CD4-positive, alpha-beta T cell (primary cell): Measurements from ENCODE around the gene COPRS. TPM values are rescaled to one million over a fixed set of nuclear protein-coding genes. Genes with fewer than 3 reads are reported as not detected.

Experiments used
- ATAC-seq: fragments of 200-7000 bp; cut with Tn5 transposase; one replicate; pipeline ENCODE4 v1.10.0; 2022; ENCODE audit warnings: mild to moderate bottlenecking; ENCODE audit not compliant: poor library complexity
- CTCF ChIA-PET: fragments of 350-600 bp; sonication (Branson Sonifier 250); formaldehyde crosslinking; loops from one replicate; lab custom pipeline; 2021; ENCODE audit warnings: antibody characterized with exemption, inconsistent platforms; lab: Charles Lee
- POLR2A ChIA-PET: fragments of 350-600 bp; sonication (Branson Sonifier 250); formaldehyde crosslinking; loops from one replicate; lab custom pipeline; 2021; ENCODE audit warnings: antibody characterized with exemption, inconsistent platforms; lab: Charles Lee
- DNase-seq, 14 experiments: peaks; one replicate each; pipeline ENCODE4 v3.0.0-alpha.2; 2013 to 2020; ENCODE audit warnings: mixed read lengths in 2 of 14
- H3K27ac ChIP-seq, 2 donors: one replicate each; pipeline versions ENCODE4 v1.5.1 to v1.7.0; 2013; ENCODE audit warnings: low read length in 2 of 2, low read depth in 1 of 2, mild to moderate bottlenecking in 1 of 2
- H3K27me3 ChIP-seq, 2 experiments: 1 replicate in 1 of 2; 2 replicates in 1 of 2; pipeline versions ENCODE4 v1.6.1 to v1.7.0; 2013; ENCODE audit warnings: low read length in 2 of 2, control low read depth in 1 of 2, mild to moderate bottlenecking in 1 of 2, moderate library complexity in 1 of 2; ENCODE audit not compliant: insufficient read depth in 2 of 2, control insufficient read depth in 1 of 2
- H3K36me3 ChIP-seq: one replicate; pipeline ENCODE4 v1.6.1; 2013; ENCODE audit warnings: low read length, control low read depth; ENCODE audit not compliant: insufficient read depth
- H3K4me1 ChIP-seq: one replicate; pipeline ENCODE4 v1.6.1; 2013; ENCODE audit warnings: low read length, control low read depth; ENCODE audit not compliant: insufficient read depth
- H3K4me3 ChIP-seq: one replicate; pipeline ENCODE4 v1.5.1; 2013; ENCODE audit warnings: mild to moderate bottlenecking, low read length, moderate library complexity
- H3K9me3 ChIP-seq, 2 experiments: 1 replicate in 1 of 2; 2 replicates in 1 of 2; pipeline versions ENCODE4 v1.6.1 to v1.7.0; 2013; ENCODE audit warnings: low read length in 2 of 2, mild to moderate bottlenecking in 2 of 2, control low read depth in 1 of 2, moderate library complexity in 1 of 2; ENCODE audit not compliant: control insufficient read depth in 1 of 2, insufficient read depth in 1 of 2
- H3K27ac Mint-ChIP-seq: one replicate; pipeline ENCODE4 v1.8.0; 2020; ENCODE audit warnings: mixed read lengths
- H3K27me3 Mint-ChIP-seq: one replicate; pipeline ENCODE4 v1.8.0; 2021; ENCODE audit warnings: mixed read lengths
- H3K36me3 Mint-ChIP-seq: one replicate; pipeline ENCODE4 v1.8.0; 2021; ENCODE audit warnings: low read depth, mixed read lengths
- H3K4me1 Mint-ChIP-seq: one replicate; pipeline ENCODE4 v1.8.0; 2021; ENCODE audit warnings: low read depth, mixed read lengths
- H3K4me3 Mint-ChIP-seq: one replicate; pipeline ENCODE4 v1.8.0; 2020; ENCODE audit warnings: mild to moderate bottlenecking, mixed read lengths
- H3K9me3 Mint-ChIP-seq: one replicate; pipeline ENCODE4 v1.8.0; 2020; ENCODE audit warnings: mixed read lengths
- intact Hi-C, 2 experiments: fragments of 100-400 bp; cut with DNase I in 1 of 2; cut with micrococcal nuclease in 1 of 2; formaldehyde crosslinking; loops; one replicate each; pipeline versions ENCODE4 v1.15.1 to v1.9.0; 2023 to 2025; cut with DNase I, micrococcal nuclease
- total RNA-seq, 174 experiments: library from RNA in 2 of 174; stranded (reverse) in 2 of 174; gene quantifications; one replicate each; pipeline ENCODE4 v1.2.3 and lab custom pipeline; 2021 to 2026
- TF ChIP-seq, protein P1 (sequence below): fragments of 200-600 bp; IDR thresholded peaks from one replicate; pipeline ENCODE4 v1.8.0; 2022; ENCODE audit warnings: antibody characterized with exemption, mild to moderate bottlenecking

Gene COPRS
- total RNA-seq, 2 experiments from 2014 or later = 2.2 to 2.3 TPM

DNA sequence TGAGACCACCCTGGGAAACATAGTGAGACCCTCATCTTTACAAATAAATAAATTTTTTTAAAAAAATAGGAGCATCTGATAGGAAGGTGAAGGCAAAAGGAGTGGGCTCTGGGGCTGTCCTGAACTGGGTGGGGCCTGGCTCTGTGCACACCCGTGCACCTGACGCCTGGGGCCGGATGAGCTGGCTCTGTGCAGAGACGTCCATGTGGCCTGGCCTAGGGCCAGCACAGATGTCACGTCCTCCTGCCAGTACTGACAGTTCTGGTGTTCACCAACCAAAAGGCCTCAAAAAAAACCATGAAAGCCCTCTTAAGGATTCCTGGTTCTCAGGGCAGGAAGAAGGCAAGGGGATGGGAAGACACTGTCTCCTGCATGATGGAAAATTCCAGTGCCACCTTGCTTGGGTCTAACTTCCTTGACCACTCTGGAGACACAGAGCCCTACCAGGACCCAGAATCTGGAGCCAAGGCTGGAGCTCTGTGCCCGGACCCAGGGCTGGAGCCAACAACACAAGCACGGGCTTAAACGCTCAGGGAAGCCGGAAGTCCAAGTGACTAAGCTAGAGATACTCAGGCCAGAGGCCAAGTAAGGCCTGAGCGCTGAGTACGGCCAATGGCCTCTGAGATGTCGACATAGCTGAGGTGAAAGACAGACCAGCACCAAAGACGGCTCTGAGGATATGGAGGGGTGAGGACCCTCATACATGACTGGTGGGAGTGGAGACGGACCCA lies 32.9 kb downstream of the COPRS start:
- ChIA-PET POLR2A (no interaction called here), CTCF (no interaction called here)
- TF ChIP-seq, protein P1, sequence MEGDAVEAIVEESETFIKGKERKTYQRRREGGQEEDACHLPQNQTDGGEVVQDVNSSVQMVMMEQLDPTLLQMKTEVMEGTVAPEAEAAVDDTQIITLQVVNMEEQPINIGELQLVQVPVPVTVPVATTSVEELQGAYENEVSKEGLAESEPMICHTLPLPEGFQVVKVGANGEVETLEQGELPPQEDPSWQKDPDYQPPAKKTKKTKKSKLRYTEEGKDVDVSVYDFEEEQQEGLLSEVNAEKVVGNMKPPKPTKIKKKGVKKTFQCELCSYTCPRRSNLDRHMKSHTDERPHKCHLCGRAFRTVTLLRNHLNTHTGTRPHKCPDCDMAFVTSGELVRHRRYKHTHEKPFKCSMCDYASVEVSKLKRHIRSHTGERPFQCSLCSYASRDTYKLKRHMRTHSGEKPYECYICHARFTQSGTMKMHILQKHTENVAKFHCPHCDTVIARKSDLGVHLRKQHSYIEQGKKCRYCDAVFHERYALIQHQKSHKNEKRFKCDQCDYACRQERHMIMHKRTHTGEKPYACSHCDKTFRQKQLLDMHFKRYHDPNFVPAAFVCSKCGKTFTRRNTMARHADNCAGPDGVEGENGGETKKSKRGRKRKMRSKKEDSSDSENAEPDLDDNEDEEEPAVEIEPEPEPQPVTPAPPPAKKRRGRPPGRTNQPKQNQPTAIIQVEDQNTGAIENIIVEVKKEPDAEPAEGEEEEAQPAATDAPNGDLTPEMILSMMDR = no peak
- no peaks in the 10 kb centered on the region for H3K27me3 ChIP-seq
- H3K4me1 ChIP-seq = no peaks in the 10 kb centered on the region
- H3K4me3 ChIP-seq = no peak overlapping the region
- H3K27ac Mint-ChIP-seq = no peak overlapping the region
- H3K36me3 Mint-ChIP-seq = no peaks in the 10 kb centered on the region
- no peaks in the 10 kb centered on the region for H3K4me1 Mint-ChIP-seq
- no peak overlapping the region for H3K4me3 Mint-ChIP-seq
- DNase-seq (no peak), ATAC-seq (no peak)
- H3K9me3 Mint-ChIP-seq = no peaks in the 10 kb centered on the region
- no peaks in the 10 kb centered on the region for H3K27me3 Mint-ChIP-seq
- no peaks in the 10 kb centered on the region for H3K36me3 ChIP-seq
- intact Hi-C loops = no loop called here
- H3K9me3 ChIP-seq = no peaks in the 10 kb centered on the region
- H3K27ac ChIP-seq = no peak overlapping the region

DNA sequence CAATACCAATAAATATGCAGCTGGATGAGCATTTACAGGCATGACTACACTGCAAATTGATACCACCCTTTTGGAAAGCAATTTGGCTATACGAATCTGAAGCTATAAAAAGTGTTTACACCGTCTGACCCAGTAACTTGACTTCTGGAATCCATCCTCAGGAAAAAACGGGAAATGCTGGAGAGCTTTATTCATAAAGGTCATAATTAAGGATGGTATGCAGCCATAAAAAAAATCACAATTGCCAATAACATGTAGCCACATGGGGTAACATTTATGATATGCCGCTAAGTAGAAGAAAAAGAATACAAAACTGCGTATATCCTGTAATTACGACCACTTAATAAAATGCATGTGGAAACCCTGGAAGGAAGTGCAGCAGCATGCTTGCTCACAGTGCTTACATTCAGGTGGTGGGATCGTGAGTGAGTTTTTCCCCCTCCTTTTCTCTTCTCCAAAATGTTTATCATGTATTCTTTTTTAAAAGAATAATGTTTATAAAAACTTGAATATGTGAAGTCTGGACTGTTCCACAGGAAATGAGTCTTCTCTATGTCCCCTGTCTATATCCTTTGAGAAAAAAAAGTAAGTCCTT lies 34.2 kb downstream of the COPRS start:
- no peak overlapping the region for H3K4me3 ChIP-seq
- ChIA-PET CTCF (interaction anchor here (0.7 kb wide), 1 partner anchor 26 kb away, joined by 3 read pairs; no protein-coding TSS in a partner anchor), POLR2A (no interaction called here)
- H3K27ac ChIP-seq = no peak overlapping the region
- intact Hi-C loops = no loop called here
- no peaks in the 10 kb centered on the region for H3K36me3 ChIP-seq
- no peaks in the 10 kb centered on the region for H3K27me3 ChIP-seq
- Mint-ChIP-seq H3K36me3 (no peaks in the 10 kb centered on the region), H3K9me3 (no peaks in the 10 kb centered on the region), H3K27ac (no peak overlapping the region), H3K4me3 (no peak overlapping the region), H3K27me3 (no peaks in the 10 kb centered on the region), H3K4me1 (no peaks in the 10 kb centered on the region)
- TF ChIP-seq, protein P1 = no peak
- H3K9me3 ChIP-seq = no peaks in the 10 kb centered on the region
- DNase-seq = no peak
- no peaks in the 10 kb centered on the region for H3K4me1 ChIP-seq
- no peak for ATAC-seq

DNA sequence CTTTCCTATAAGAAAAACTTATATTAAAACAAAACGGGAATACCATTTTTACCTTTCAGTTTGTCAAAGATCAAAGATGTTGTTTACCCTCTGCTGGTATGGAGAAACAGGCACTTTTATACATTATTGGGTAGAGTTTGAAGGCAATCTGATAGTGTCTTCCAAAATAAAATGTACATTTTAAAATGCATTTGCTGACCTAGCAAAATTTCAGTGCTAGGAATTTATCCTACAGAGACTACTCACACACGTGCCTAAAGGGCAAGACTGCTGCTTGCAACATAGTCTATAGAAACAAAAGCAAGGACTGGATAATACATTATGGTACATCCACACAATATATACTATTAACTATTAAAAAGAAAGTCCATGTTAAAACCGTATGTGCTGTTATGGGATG lies 36.0 kb downstream of the COPRS start:
- H3K27ac Mint-ChIP-seq = no peak overlapping the region
- ChIA-PET CTCF (no interaction called here), POLR2A (no interaction called here)
- H3K36me3 Mint-ChIP-seq = no peaks in the 10 kb centered on the region
- H3K9me3 ChIP-seq = no peaks in the 10 kb centered on the region
- no peaks in the 10 kb centered on the region for H3K27me3 ChIP-seq
- no peak overlapping the region for H3K4me3 Mint-ChIP-seq
- H3K27ac ChIP-seq = no peak overlapping the region
- no peaks in the 10 kb centered on the region for H3K4me1 ChIP-seq
- DNase-seq (no peak), ATAC-seq (no peak)
- no peaks in the 10 kb centered on the region for H3K4me1 Mint-ChIP-seq
- H3K9me3 Mint-ChIP-seq = no peaks in the 10 kb centered on the region
- H3K4me3 ChIP-seq = no peak overlapping the region
- TF ChIP-seq, protein P1 = no peak
- intact Hi-C loops = no loop called here
- no peaks in the 10 kb centered on the region for H3K27me3 Mint-ChIP-seq
- H3K36me3 ChIP-seq = no peaks in the 10 kb centered on the region
